ENCODE measurements around the gene FBXO30.

DNA sequence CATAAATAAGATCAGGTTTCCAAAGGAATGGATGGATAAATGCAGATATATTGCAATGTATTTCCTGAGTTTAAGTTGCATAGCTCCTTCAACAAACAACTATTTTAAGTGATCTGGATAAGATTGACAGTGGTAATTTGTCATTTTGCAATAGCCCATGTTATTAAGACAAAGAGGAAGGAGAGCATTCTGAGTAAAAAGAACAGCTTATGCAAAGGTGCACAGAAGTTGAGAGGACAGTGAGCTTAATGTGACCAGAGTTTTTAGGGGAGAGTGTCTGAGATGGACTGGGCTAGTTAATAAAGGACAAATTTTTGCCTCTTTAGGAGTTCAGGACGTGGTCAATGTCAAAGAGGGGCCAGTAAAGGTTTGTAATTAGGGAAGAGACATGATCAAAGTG lies 48.8 kb upstream of the FBXO30 start:
- TF ChIP-seq POLR2AphosphoS5 (IDR thresholded peaks at IDR 0.05; ENCODE audit: borderline replicate concordance, low read depth, low read length) (no peak), EZH2 (IDR thresholded peaks at IDR 0.05) (no peak), FOXP2 (optimal IDR thresholded peaks at IDR 0.05; ENCODE audit: control extremely low read depth, extremely low read length, insufficient read depth) (no peak)

All from SK-N-MC (cell line).